PC-9 (cell line): Measurements from ENCODE around the gene NET1. TPM values are rescaled to one million over a fixed set of nuclear protein-coding genes. Genes with fewer than 3 reads are reported as not detected.
A peak's percentile ranks its signal among the peaks of the same experiment; 100 is the strongest.

Experiments
- BruUV-seq: library from RNA; stranded (reverse); fragments of 400-500 nt; replicated peaks from 2 replicates; lab custom pipeline; 2021; lab: Mats Ljungman, UMichigan
- CTCF ChIA-PET: fragments of 300-600 bp; sonication (Branson Sonifier 250); formaldehyde crosslinking; loops from one replicate; lab custom pipeline; 2022; ENCODE audit warnings: antibody characterized with exemption; lab: Charles Lee
- POLR2A ChIA-PET: fragments of 300-600 bp; sonication (Branson Sonifier 250); formaldehyde crosslinking; loops from one replicate; lab custom pipeline; 2022; ENCODE audit warnings: antibody characterized with exemption; ENCODE audit not compliant: unreplicated experiment; lab: Charles Lee
- DNase-seq, 2 experiments: peaks; one replicate each; pipeline versions ENCODE4 v3.0.0 to v3.0.0-alpha.2; 2015 to 2022; ENCODE audit warnings: mixed read lengths in 1 of 2
- H2AFZ ChIP-seq: fragments of 200-600 bp; sonication (generic); 2 replicates; pipeline ENCODE4 v1.8.1; 2017; ENCODE audit warnings: antibody characterized with exemption
- H3F3A ChIP-seq: fragments of 200-600 bp; sonication (generic); 2 replicates; pipeline ENCODE4 v1.8.1; 2017; ENCODE audit warnings: antibody characterized with exemption, mild to moderate bottlenecking, low read depth; ENCODE audit not compliant: insufficient read depth
- H3K27ac ChIP-seq: fragments of 200-600 bp; sonication (generic); 2 replicates; pipeline ENCODE4 v1.6.1; 2016; ENCODE audit warnings: mixed run types
- H3K27me3 ChIP-seq: fragments of 200-600 bp; sonication (generic); 2 replicates; pipeline ENCODE4 v1.6.1; 2016; ENCODE audit warnings: low read depth, mixed run types; ENCODE audit not compliant: insufficient read depth
- H3K36me3 ChIP-seq: fragments of 200-600 bp; sonication (generic); 2 replicates; pipeline ENCODE4 v1.6.1; 2016; ENCODE audit warnings: low read depth, mixed run types
- H3K4me1 ChIP-seq: fragments of 200-600 bp; sonication (generic); replicated peaks from 2 replicates; pipeline ENCODE4 v1.6.1; 2016; ENCODE audit warnings: mixed run types; ENCODE audit not compliant: insufficient read depth
- H3K4me2 ChIP-seq: fragments of 200-600 bp; sonication (generic); 2 replicates; pipeline ENCODE4 v1.6.1; 2017; ENCODE audit warnings: mixed run types
- H3K4me3 ChIP-seq: fragments of 200-600 bp; sonication (generic); 2 replicates; pipeline ENCODE4 v1.6.1; 2016; ENCODE audit warnings: mixed run types
- H3K79me2 ChIP-seq: fragments of 200-600 bp; sonication (generic); 2 replicates; pipeline ENCODE4 v1.6.1; 2017; ENCODE audit warnings: low read depth, mixed run types
- H3K9me2 ChIP-seq: fragments of 200-600 bp; sonication (generic); 2 replicates; pipeline ENCODE4 v1.8.1; 2017; ENCODE audit warnings: mild to moderate bottlenecking; ENCODE audit not compliant: insufficient read depth
- H3K9me3 ChIP-seq: fragments of 200-600 bp; sonication (generic); 2 replicates; pipeline ENCODE4 v1.8.1; 2016; ENCODE audit warnings: low read depth; ENCODE audit not compliant: insufficient read depth
- H4K20me1 ChIP-seq: fragments of 200-600 bp; sonication (generic); 2 replicates; pipeline ENCODE4 v1.8.1; 2017; ENCODE audit not compliant: insufficient read depth
- EZH2 ChIP-seq: fragments of 200-600 bp; sonication (generic); IDR thresholded peaks from 2 replicates; pipeline ENCODE4 v1.8.0; 2017; ENCODE audit warnings: antibody characterized with exemption, low read depth
- intact Hi-C: fragments of 100-400 bp; cut with micrococcal nuclease; formaldehyde crosslinking; loops from one replicate; pipeline ENCODE4 v1.10.0; 2022; ENCODE audit not compliant: unreplicated experiment
- total RNA-seq: library from RNA; stranded (reverse); gene quantifications from 2 replicates; pipeline ENCODE4 v1.2.3, GENCODE V29; 2021
- TF ChIP-seq, protein P1 (sequence below): fragments of 200-600 bp; sonication (generic); conservative IDR thresholded peaks from 2 replicates; pipeline ENCODE4 v1.6.1; 2017; ENCODE audit warnings: mixed run types, antibody characterized with exemption, mild to moderate bottlenecking, moderate library complexity

The NET1 gene
- total RNA-seq, 1 experiment from 2014 or later: 150 TPM

DNA sequence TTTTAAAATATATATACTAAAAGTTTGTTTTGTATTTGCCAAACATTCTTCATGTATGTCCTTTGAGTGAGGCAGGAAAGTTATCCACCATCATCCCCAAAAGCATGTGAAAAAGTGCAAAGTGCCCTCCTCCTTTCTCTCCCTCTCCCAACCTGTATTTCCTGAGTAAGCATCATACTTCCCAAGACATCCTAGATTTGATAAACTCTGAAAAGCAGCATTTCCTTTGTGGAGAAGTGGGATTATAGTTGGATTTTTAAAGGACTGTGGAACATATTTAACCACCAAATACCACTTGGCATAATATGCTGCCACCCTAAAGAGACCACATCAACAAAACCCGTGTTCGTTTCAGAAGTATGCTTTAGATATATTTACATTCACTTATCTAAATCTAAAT, 36.9 kb downstream of the NET1 start:
- H3K9me3 ChIP-seq: no peaks in the 10 kb centered on the region
- no TSS peak for BruUV-seq
- POLR2A ChIA-PET: no interaction called here
- peak overlapping the region; percentile 91 for H3K4me3 ChIP-seq
- intact Hi-C loops: loop anchor here (2.0 to 5.0 kb wide), 3 partner anchors 236 to 602 kb away; partner anchors contain the start of gene TASOR2
- no peaks in the 10 kb centered on the region for H3K27me3 ChIP-seq
- H3K4me2 ChIP-seq: peak overlapping the region; percentile 93
- DNase-seq: no peak
- H4K20me1 ChIP-seq: peaks cover 32% of the 10 kb centered on the region
- H3F3A ChIP-seq: peaks cover 58% of the 10 kb centered on the region
- peak overlapping the region; percentile 95 for H3K27ac ChIP-seq
- TF ChIP-seq, protein P1, sequence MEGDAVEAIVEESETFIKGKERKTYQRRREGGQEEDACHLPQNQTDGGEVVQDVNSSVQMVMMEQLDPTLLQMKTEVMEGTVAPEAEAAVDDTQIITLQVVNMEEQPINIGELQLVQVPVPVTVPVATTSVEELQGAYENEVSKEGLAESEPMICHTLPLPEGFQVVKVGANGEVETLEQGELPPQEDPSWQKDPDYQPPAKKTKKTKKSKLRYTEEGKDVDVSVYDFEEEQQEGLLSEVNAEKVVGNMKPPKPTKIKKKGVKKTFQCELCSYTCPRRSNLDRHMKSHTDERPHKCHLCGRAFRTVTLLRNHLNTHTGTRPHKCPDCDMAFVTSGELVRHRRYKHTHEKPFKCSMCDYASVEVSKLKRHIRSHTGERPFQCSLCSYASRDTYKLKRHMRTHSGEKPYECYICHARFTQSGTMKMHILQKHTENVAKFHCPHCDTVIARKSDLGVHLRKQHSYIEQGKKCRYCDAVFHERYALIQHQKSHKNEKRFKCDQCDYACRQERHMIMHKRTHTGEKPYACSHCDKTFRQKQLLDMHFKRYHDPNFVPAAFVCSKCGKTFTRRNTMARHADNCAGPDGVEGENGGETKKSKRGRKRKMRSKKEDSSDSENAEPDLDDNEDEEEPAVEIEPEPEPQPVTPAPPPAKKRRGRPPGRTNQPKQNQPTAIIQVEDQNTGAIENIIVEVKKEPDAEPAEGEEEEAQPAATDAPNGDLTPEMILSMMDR: no peak
- no peak for TF ChIP-seq EZH2
- H3K4me1 ChIP-seq: peaks cover 39% of the 10 kb centered on the region
- no peak overlapping the region for H2AFZ ChIP-seq
- H3K36me3 ChIP-seq: peaks cover 36% of the 10 kb centered on the region
- CTCF ChIA-PET: no interaction called here
- no peaks in the 10 kb centered on the region for H3K9me2 ChIP-seq
- H3K79me2 ChIP-seq: peaks cover 97% of the 10 kb centered on the region

GRCh38 chr10:5449823-5450222, 37.5 kb downstream of the NET1 start:
- intact Hi-C loops: loop anchor here (2.0 to 5.0 kb wide), 3 partner anchors 235 to 603 kb away; partner anchors contain the start of gene TASOR2
- no TSS peak for BruUV-seq
- Histone ChIP-seq H3K4me2 (peak overlapping the region; percentile 93), H2AFZ (no peak overlapping the region), H3K36me3 (peaks cover 41% of the 10 kb centered on the region), H3K9me3 (no peaks in the 10 kb centered on the region), H3K79me2 (peaks cover 97% of the 10 kb centered on the region), H3K27ac (peak overlapping the region; percentile 95), H4K20me1 (peaks cover 32% of the 10 kb centered on the region), H3K4me3 (peak overlapping the region; percentile 91), H3F3A (peaks cover 58% of the 10 kb centered on the region), H3K9me2 (no peaks in the 10 kb centered on the region), H3K27me3 (no peaks in the 10 kb centered on the region), H3K4me1 (peaks cover 34% of the 10 kb centered on the region)
- POLR2A ChIA-PET: no interaction called here
- CTCF ChIA-PET: no interaction called here
- no peak for TF ChIP-seq EZH2
- TF ChIP-seq, protein P1: no peak; the same call in 1 of the 2 replicates
- peak in 1 of 2 experiments; percentile 52 for DNase-seq

- TF ChIP-seq, protein P1: no peak
- TF ChIP-seq EZH2: no peak
- H3K36me3 ChIP-seq: peaks cover 47% of the 10 kb centered on the region
- peak overlapping the region; percentile 93 for H3K4me2 ChIP-seq
- no peaks in the 10 kb centered on the region for H3K9me2 ChIP-seq
- peaks cover 32% of the 10 kb centered on the region for H4K20me1 ChIP-seq
- H3F3A ChIP-seq: peaks cover 58% of the 10 kb centered on the region
- no peak overlapping the region for H2AFZ ChIP-seq
- H3K79me2 ChIP-seq: peaks cover 97% of the 10 kb centered on the region
- H3K27ac ChIP-seq: peak overlapping the region; percentile 37
- intact Hi-C loops: loop anchor here (1.0 kb wide), 1 partner anchor 44 kb away; no protein-coding TSS in a partner anchor
- CTCF ChIA-PET: no interaction called here
- H3K27me3 ChIP-seq: no peaks in the 10 kb centered on the region
- DNase-seq: no peak
- BruUV-seq: no TSS peak
- H3K4me1 ChIP-seq: peaks cover 24% of the 10 kb centered on the region
- POLR2A ChIA-PET: no interaction called here
- peak overlapping the region; percentile 51 for H3K4me3 ChIP-seq
- H3K9me3 ChIP-seq: no peaks in the 10 kb centered on the region
These were observed 38.4 kb downstream of the NET1 start for GRCh38 chr10:5450605-5451384.
